Esophagus muscularis mucosa (tissue), 4 donors: ENCODE results near the gene PGLYRP3.

Experiments
- CTCF ChIP-seq, 3 experiments: fragments of 200-600 bp in 2 of 3; fragments of 450-650 bp in 1 of 3; sonication (generic) in 2 of 3; IDR thresholded peaks; one replicate each; pipeline ENCODE4 v1.5.1; 2017 to 2019; ENCODE audit warnings: antibody characterized with exemption in 3 of 3, mild to moderate bottlenecking in 2 of 3, moderate library complexity in 1 of 3
- EP300 ChIP-seq: sonication (generic); formaldehyde crosslinking; IDR thresholded peaks from one replicate; pipeline ENCODE4 v1.6.1; 2017; ENCODE audit warnings: antibody characterized with exemption
- POLR2A ChIP-seq: fragments of 450-650 bp; IDR thresholded peaks from one replicate; pipeline ENCODE4 v1.6.1; 2017; ENCODE audit warnings: antibody characterized with exemption, moderate library complexity, mild to moderate bottlenecking, low read depth
- POLR2AphosphoS5 ChIP-seq, 2 donors: sonication (generic); formaldehyde crosslinking; IDR thresholded peaks; one replicate each; pipeline ENCODE4 v1.6.1; 2017; ENCODE audit warnings: antibody characterized with exemption in 2 of 2

GRCh38 chr1:153248176-153248879, 64.4 kb downstream of the PGLYRP3 start:
- TF ChIP-seq POLR2A (no peak), CTCF (IDR thresholded peaks at IDR 0.05) (no peak), EP300 (no peak), POLR2AphosphoS5 (IDR thresholded peaks at IDR 0.05) (no peak)
